Inflammatory macrophage (primary cell): ENCODE data around the gene SKAP2.

ENCODE experiments used
- DNase-seq, 2 donors: peaks; one replicate each; pipeline ENCODE4 v3.0.0-alpha.2; 2020 to 2022

The SKAP2 gene

GRCh38 chr7:26664274-26664673, 200.1 kb downstream of the SKAP2 start:
- no peak for DNase-seq

GRCh38 chr7:26663874-26664273, 200.5 kb downstream of the SKAP2 start:
- no peak for DNase-seq

- no peak for DNase-seq
These were observed 201.7 kb downstream of the SKAP2 start for GRCh38 chr7:26662646-26663045.

- no peak for DNase-seq
These were observed 205.3 kb downstream of the SKAP2 start for GRCh38 chr7:26659121-26659520.

GRCh38 chr7:26658389-26659084, 205.9 kb downstream of the SKAP2 start:
- DNase-seq, result no peak

GRCh38 chr7:26657686-26658388, 206.6 kb downstream of the SKAP2 start:
- no peak for DNase-seq

GRCh38 chr7:26657206-26657641, 207.2 kb downstream of the SKAP2 start:
- DNase-seq, result no peak

GRCh38 chr7:26656735-26657134, 207.7 kb downstream of the SKAP2 start:
- DNase-seq, result no peak

- no peak for DNase-seq
These were observed 208.6 kb downstream of the SKAP2 start for GRCh38 chr7:26655781-26656180.

GRCh38 chr7:26653430-26654399, 210.7 kb downstream of the SKAP2 start:
- DNase-seq, result no peak

- no peak for DNase-seq
These were observed 211.8 kb downstream of the SKAP2 start for GRCh38 chr7:26652401-26653100.

- no peak for DNase-seq
These were observed 214.3 kb downstream of the SKAP2 start for GRCh38 chr7:26650103-26650502.

- DNase-seq, result no peak
These were observed 215.0 kb downstream of the SKAP2 start for GRCh38 chr7:26649388-26649787.

- no peak for DNase-seq
These were observed 215.8 kb downstream of the SKAP2 start for GRCh38 chr7:26648554-26648953.

- no peak for DNase-seq
These were observed 217.9 kb downstream of the SKAP2 start for GRCh38 chr7:26646336-26647048.

GRCh38 chr7:26645121-26645520, 219.3 kb downstream of the SKAP2 start:
- DNase-seq, result no peak

GRCh38 chr7:26642416-26642815, 222.0 kb downstream of the SKAP2 start:
- DNase-seq, result no peak

- DNase-seq, result no peak
These were observed 224.7 kb downstream of the SKAP2 start for GRCh38 chr7:26639695-26640094.

- DNase-seq, result no peak
These were observed 225.3 kb downstream of the SKAP2 start for GRCh38 chr7:26639111-26639510.

GRCh38 chr7:26638140-26638539, 226.2 kb downstream of the SKAP2 start:
- no peak for DNase-seq

- no peak for DNase-seq
These were observed 226.8 kb downstream of the SKAP2 start for GRCh38 chr7:26637610-26638009.

- no peak for DNase-seq
These were observed 227.6 kb downstream of the SKAP2 start for GRCh38 chr7:26636808-26637207.
